ENCODE data around the gene TMEM220. TPM values are rescaled to one million over a fixed set of nuclear protein-coding genes. Genes with fewer than 3 reads are reported as not detected.

TMEM220 gene
- total and polyA plus RNA-seq, 10 of the 15 experiments (the other 5 are each of a cell fraction or from before 2014, with no cell fraction given), result 0.02 to 0.30 (median 0.06) TPM; not detected in 1

- Histone ChIP-seq H3K36me3 (ENCODE audit: control insufficient read depth in 2 of 2, insufficient read depth in 2 of 2, low read length in 1 of 2) (no peaks in the 10 kb centered on the region), H3K27me3 (replicated peaks in 1 of 2; ENCODE audit: control insufficient read depth in 2 of 2, insufficient read depth in 2 of 2, low read length in 1 of 2) (no peaks in the 10 kb centered on the region), H4K20me1 (ENCODE audit: control insufficient read depth, insufficient read depth) (no peaks in the 10 kb centered on the region), H3K4me2 (ENCODE audit: control insufficient read depth, insufficient read depth) (no peak overlapping the region), H2AFZ (ENCODE audit: control insufficient read depth, low read depth, low read length) (no peak overlapping the region), H3K4me1 (ENCODE audit: control insufficient read depth, insufficient read depth, low read length) (no peaks in the 10 kb centered on the region), H3K27ac (ENCODE audit: control insufficient read depth, insufficient read depth) (no peak overlapping the region), H3K9me3 (replicated peaks; ENCODE audit: control insufficient read depth, insufficient read depth, low read length) (peaks cover 4% of the 10 kb centered on the region; the same call in 2 of the 3 replicates), H3K4me3 (no peak overlapping the region), H3K79me2 (ENCODE audit: control insufficient read depth, insufficient read depth, low read length) (no peaks in the 10 kb centered on the region), H3K9ac (ENCODE audit: control insufficient read depth, insufficient read depth, low read length) (no peak overlapping the region)
- FAIRE-seq (no peak), DNase-seq (ENCODE audit: low read depth, low spot score) (no peak), ATAC-seq (no peak)
- ChIA-PET SMC1A (ENCODE audit: uncharacterized antibody, unreplicated experiment) (no interaction called here), RAD21 (ENCODE audit: unreplicated experiment) (no interaction called here), CTCF (no interaction called here), POLR2A (no interaction called here)
- in situ Hi-C loops (cut with MboI), result no loop called here
- BruUV-seq (replicated peaks), result no TSS peak
- TF ChIP-seq GATAD2B (conservative IDR thresholded peaks at IDR 0.05; ENCODE audit: low read depth) (no peak), JUNB (IDR thresholded peaks at IDR 0.05) (no peak)
- intact Hi-C loops (cut with micrococcal nuclease; ENCODE audit: unreplicated experiment), result no loop called here
- WGBS (ENCODE audit: insufficient coverage, insufficient replicate concordance, low lambda C conversion rate, missing lambda C conversion rate), result 6% methylated on average over 6 of the region's 6 CpGs
Observed at GRCh38 chr17:10769840-10770239, 40.0 kb upstream of the TMEM220 start.

DNA sequence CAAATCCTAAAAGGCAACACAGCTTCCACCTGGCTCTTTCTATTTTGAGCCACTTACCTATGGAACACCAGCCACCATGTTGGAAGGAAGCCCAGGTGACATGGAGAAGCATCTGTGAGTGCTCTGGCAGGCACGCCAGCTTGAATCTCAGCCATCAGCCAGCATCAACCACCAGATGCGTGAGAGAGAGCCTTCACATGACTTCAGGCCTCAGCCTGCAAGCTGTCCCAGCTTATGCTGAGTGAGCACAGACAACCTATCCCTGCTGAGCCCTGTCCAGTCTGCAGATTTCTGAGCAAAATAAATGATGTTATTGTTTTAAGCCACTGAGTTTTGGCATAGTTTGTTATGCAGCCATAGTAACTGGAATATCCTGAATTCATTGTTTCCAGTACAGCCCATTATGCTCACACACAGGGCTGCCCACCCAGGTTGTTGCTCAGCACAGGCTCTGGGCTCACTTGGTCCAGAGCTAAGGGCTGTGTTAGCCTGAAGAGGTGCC lies 39.0 kb upstream of the TMEM220 start:
- Histone ChIP-seq H3K9me3 (replicated peaks; ENCODE audit: control insufficient read depth, insufficient read depth, low read length) (peaks cover 4% of the 10 kb centered on the region; the same call in 2 of the 3 replicates), H3K9ac (ENCODE audit: control insufficient read depth, insufficient read depth, low read length) (no peak overlapping the region), H3K4me3 (no peak overlapping the region), H3K27me3 (replicated peaks in 1 of 2; ENCODE audit: control insufficient read depth in 2 of 2, insufficient read depth in 2 of 2, low read length in 1 of 2) (no peaks in the 10 kb centered on the region), H3K79me2 (ENCODE audit: control insufficient read depth, insufficient read depth, low read length) (no peaks in the 10 kb centered on the region), H3K36me3 (ENCODE audit: control insufficient read depth in 2 of 2, insufficient read depth in 2 of 2, low read length in 1 of 2) (no peaks in the 10 kb centered on the region), H4K20me1 (ENCODE audit: control insufficient read depth, insufficient read depth) (no peaks in the 10 kb centered on the region), H3K4me1 (ENCODE audit: control insufficient read depth, insufficient read depth, low read length) (no peaks in the 10 kb centered on the region), H3K4me2 (ENCODE audit: control insufficient read depth, insufficient read depth) (no peak overlapping the region), H3K27ac (ENCODE audit: control insufficient read depth, insufficient read depth) (no peak overlapping the region), H2AFZ (ENCODE audit: control insufficient read depth, low read depth, low read length) (no peak overlapping the region)
- intact Hi-C loops (cut with micrococcal nuclease; ENCODE audit: unreplicated experiment) (no loop called here), in situ Hi-C loops (cut with MboI) (no loop called here)
- BruUV-seq (replicated peaks), result no TSS peak
- no peak for ATAC-seq
- FAIRE-seq, result no peak
- no peak for DNase-seq (ENCODE audit: low read depth, low spot score)
- 42% methylated on average over 2 of the region's 2 CpGs for WGBS (ENCODE audit: insufficient coverage, insufficient replicate concordance, low lambda C conversion rate, missing lambda C conversion rate)
- ChIA-PET POLR2A (no interaction called here), CTCF (no interaction called here), SMC1A (ENCODE audit: uncharacterized antibody, unreplicated experiment) (no interaction called here), RAD21 (ENCODE audit: unreplicated experiment) (no interaction called here)
- TF ChIP-seq PAX5 (IDR thresholded peaks at IDR 0.05; ENCODE audit: borderline replicate concordance, low read depth, low read length) (no peak), IRF5 (IDR thresholded peaks at IDR 0.05; ENCODE audit: borderline replicate concordance) (no peak), RB1 (IDR thresholded peaks at IDR 0.05; ENCODE audit: borderline replicate concordance) (no peak), ASH2L (IDR thresholded peaks at IDR 0.05; ENCODE audit: borderline replicate concordance, low read depth) (no peak), RFX5 (IDR thresholded peaks at IDR 0.05; ENCODE audit: low read depth, low read length) (no peak), BRCA1 (IDR thresholded peaks at IDR 0.05; ENCODE audit: low read depth, low read length) (no peak), EP300 (IDR thresholded peaks at IDR 0.05; ENCODE audit: borderline replicate concordance in 1 of 2, control insufficient read depth in 1 of 2, low read depth in 2 of 2, low read length in 2 of 2) (no peak), BHLHE40 (IDR thresholded peaks at IDR 0.05; ENCODE audit: borderline replicate concordance in 1 of 2, low read depth in 2 of 2, low read length in 1 of 2) (no peak), NR2C1 (IDR thresholded peaks at IDR 0.05) (no peak), WRNIP1 (IDR thresholded peaks at IDR 0.05; ENCODE audit: borderline replicate concordance, low read depth, low read length) (no peak), CHD2 (IDR thresholded peaks at IDR 0.05; ENCODE audit: borderline replicate concordance, low read depth, low read length) (no peak), USF2 (IDR thresholded peaks at IDR 0.05; ENCODE audit: borderline replicate concordance, low read depth, low read length) (no peak), PKNOX1 (IDR thresholded peaks at IDR 0.05) (no peak), RUNX3 (IDR thresholded peaks at IDR 0.05; ENCODE audit: low read length) (no peak)

All from GM12878 (cell line).